K562 (cell line): ENCODE measurements around the gene TUBA4B. TPM values are rescaled to one million over a fixed set of nuclear protein-coding genes. Genes with fewer than 3 reads are reported as not detected.
A peak's percentile ranks its signal among the peaks of the same experiment; 100 is the strongest.

Experiments used
- CBFA2T2 ChIP-seq: fragments of 450-650 bp; conservative IDR thresholded peaks from 2 replicates; pipeline ENCODE4 v1.6.1; 2017; ENCODE audit warnings: mild to moderate bottlenecking
- ETV6 ChIP-seq, 3 experiments: fragments of 150-350 bp in 1 of 3; sonication (generic) in 1 of 3; formaldehyde crosslinking in 1 of 3; IDR thresholded peaks; 2 replicates each; pipeline versions ENCODE4 v1.6.1 to v1.8.0; 2014 to 2022; ENCODE audit warnings: borderline replicate concordance in 2 of 3, low read depth in 2 of 3, antibody characterized with exemption in 1 of 3, low read length in 1 of 3, mild to moderate bottlenecking in 1 of 3, missing genetic modification reagents in 1 of 3
- HDAC1 ChIP-seq, 2 experiments: fragments of 450-650 bp; IDR thresholded peaks; 2 replicates each; pipeline ENCODE4 v1.6.1; 2016 to 2017; ENCODE audit warnings: inconsistent platforms in 1 of 2, mild to moderate bottlenecking in 1 of 2, moderate library complexity in 1 of 2
- HDAC2 ChIP-seq: fragments of 450-650 bp; IDR thresholded peaks from 2 replicates; pipeline ENCODE4 v1.6.1; 2016; ENCODE audit warnings: mild to moderate bottlenecking
- MEIS2 ChIP-seq: fragments of 450-650 bp; IDR thresholded peaks from 2 replicates; pipeline ENCODE4 v1.6.1; 2014; ENCODE audit warnings: mild to moderate bottlenecking; ENCODE audit not compliant: partially characterized antibody
- NR1H2 ChIP-seq: sonication (generic); formaldehyde crosslinking; IDR thresholded peaks from 2 replicates; pipeline ENCODE4 v1.4.0; 2020; ENCODE audit warnings: mild to moderate bottlenecking, missing genetic modification reagents
- PYGO2 ChIP-seq: fragments of 450-650 bp; IDR thresholded peaks from 2 replicates; pipeline ENCODE4 v1.6.1; 2016; ENCODE audit warnings: mild to moderate bottlenecking, missing genetic modification characterization, moderate library complexity, missing compliant biosample characterization
- TFAP4 ChIP-seq: sonication (generic); formaldehyde crosslinking; IDR thresholded peaks from 2 replicates; pipeline ENCODE4 v1.8.0; 2022; ENCODE audit warnings: missing genetic modification reagents, mild to moderate bottlenecking, moderate library complexity, borderline replicate concordance
- ZBTB9 ChIP-seq: fragments of 450-650 bp; formaldehyde crosslinking; IDR thresholded peaks from 2 replicates; pipeline ENCODE4 v1.4.0; 2020; ENCODE audit warnings: mild to moderate bottlenecking, moderate library complexity
- ZNF318 ChIP-seq, 2 experiments: fragments of 450-650 bp; IDR thresholded peaks; 2 replicates each; pipeline ENCODE4 v1.6.1; 2016; ENCODE audit warnings: mild to moderate bottlenecking in 2 of 2, borderline replicate concordance in 1 of 2, low read depth in 1 of 2, moderate library complexity in 1 of 2
- polyA plus RNA-seq, 8 experiments: library from polyadenylated mRNA; depleted of rRNA in 4 of 8; stranded (reverse) in 5 of 8; unstranded in 3 of 8; fragments of >200 nt; fragmentation: Nextera tagmentation in 2 of 8; fragmentation: Illumina TruSeq in 1 of 8; extraction: Ambion mirVana in 2 of 8; extraction: Trizol in 1 of 8; gene quantifications; 2 replicates each; pipeline versions ENCODE4 v1.2.1 to v1.2.3, GENCODE V29; 2011 to 2014; ENCODE audit warnings: inconsistent platforms in 1 of 8, missing spikeins in 1 of 8
- total RNA-seq, 7 experiments: library from RNA; depleted of rRNA in 6 of 7; stranded (reverse); fragments of >200 nt in 6 of 7; fragmentation: Illumina TruSeq in 2 of 7; extraction: Trizol in 2 of 7; gene quantifications; 2 replicates each; pipeline versions ENCODE4 v1.2.1 to v1.2.3, GENCODE V29; 2011 to 2021; ENCODE audit warnings: low replicate concordance in 1 of 7

Gene TUBA4B
- total and polyA plus RNA-seq, 9 of the 15 experiments (the other 6 are each of a cell fraction or from before 2014, with no cell fraction given) = 0.04 TPM; not detected in 8

GRCh38 chr2:219230059-219230540, 22.9 kb upstream of the TUBA4B start (continued):
- TF ChIP-seq PYGO2 (tag) (no peak), CBFA2T2 (no peak), HDAC1 (IDR thresholded peaks at IDR 0.05) (peak in 1 of 2 experiments; percentile 66; a peak in 1 of 4 replicates), ETV6 (IDR thresholded peaks at IDR 0.05; ENCODE audit: borderline replicate concordance in 1 of 2, low read depth in 2 of 2, low read length in 1 of 2) (no peak), ETV6 (CRISPR knock-in tag; IDR thresholded peaks at IDR 0.05; ENCODE audit: borderline replicate concordance) (no peak), HDAC2 (no peak), NR1H2 (CRISPR knock-in tag) (no peak), ZBTB9 (CRISPR knock-in tag) (no peak), ZNF318 (IDR thresholded peaks at IDR 0.05; ENCODE audit: borderline replicate concordance in 1 of 2, low read depth in 1 of 2) (0 out of 4 replicates have a peak, but pooled peaks of 1 of the 2 experiments have one; percentile 33), TFAP4 (0 out of 2 replicates have a peak, but pooled peaks have one; percentile 2), MEIS2 (no peak)
